VCaP (cell line): Measurements from ENCODE around the gene ITGA2B.

Experiments
- H3K27ac ChIP-seq: fragments of 450-650 bp; 2 replicates; pipeline ENCODE4 v1.5.1; 2017
- TF ChIP-seq, protein P1 (sequence below): fragments of 450-650 bp; conservative IDR thresholded peaks from 2 replicates; pipeline ENCODE4 v1.5.1; 2017; ENCODE audit warnings: mild to moderate bottlenecking, moderate library complexity

The ITGA2B gene

DNA sequence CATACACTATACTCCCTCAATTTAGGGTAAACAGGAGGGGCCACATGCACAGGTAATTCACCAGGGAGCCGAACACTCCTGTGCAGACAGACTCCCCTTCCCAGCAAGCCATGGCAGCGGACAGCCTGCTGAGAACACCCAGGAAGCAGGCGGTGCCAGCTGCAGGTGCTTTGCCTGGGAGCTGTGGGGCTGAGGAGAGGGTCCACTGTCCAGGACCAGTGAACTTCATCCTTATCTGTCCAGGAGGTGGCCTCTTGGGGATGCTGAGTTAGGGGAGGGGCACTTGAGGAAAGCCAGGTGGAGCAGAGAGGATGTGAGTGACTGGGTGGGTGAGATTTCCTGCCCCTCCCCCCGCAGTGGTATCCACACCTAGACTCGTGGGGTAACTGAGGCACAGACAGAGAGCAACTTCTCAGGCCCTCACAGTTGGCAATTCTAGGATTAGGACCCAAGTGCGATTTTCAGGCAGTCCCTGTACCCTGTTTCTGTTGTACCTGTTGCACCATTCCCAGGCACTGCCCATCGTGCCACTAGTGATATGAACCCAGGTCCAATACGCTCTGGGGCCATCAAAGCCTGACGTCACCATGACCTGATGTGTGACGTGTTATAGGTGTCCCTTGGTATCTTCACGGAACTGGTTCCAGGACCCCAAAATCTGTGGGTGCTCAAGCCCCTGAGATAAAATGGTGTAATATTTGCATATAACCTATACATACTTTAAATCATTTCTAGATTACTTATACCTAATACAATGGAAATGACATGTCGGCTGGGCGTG is 43.2 kb downstream of the ITGA2B start:
- TF ChIP-seq, protein P1, sequence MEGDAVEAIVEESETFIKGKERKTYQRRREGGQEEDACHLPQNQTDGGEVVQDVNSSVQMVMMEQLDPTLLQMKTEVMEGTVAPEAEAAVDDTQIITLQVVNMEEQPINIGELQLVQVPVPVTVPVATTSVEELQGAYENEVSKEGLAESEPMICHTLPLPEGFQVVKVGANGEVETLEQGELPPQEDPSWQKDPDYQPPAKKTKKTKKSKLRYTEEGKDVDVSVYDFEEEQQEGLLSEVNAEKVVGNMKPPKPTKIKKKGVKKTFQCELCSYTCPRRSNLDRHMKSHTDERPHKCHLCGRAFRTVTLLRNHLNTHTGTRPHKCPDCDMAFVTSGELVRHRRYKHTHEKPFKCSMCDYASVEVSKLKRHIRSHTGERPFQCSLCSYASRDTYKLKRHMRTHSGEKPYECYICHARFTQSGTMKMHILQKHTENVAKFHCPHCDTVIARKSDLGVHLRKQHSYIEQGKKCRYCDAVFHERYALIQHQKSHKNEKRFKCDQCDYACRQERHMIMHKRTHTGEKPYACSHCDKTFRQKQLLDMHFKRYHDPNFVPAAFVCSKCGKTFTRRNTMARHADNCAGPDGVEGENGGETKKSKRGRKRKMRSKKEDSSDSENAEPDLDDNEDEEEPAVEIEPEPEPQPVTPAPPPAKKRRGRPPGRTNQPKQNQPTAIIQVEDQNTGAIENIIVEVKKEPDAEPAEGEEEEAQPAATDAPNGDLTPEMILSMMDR = no peak
- peak overlapping the region; percentile 80 for H3K27ac ChIP-seq

- peak overlapping the region; percentile 80 for H3K27ac ChIP-seq
- TF ChIP-seq, protein P1 = peak; percentile 50
Measured at GRCh38 chr17:44345454-44346026, 43.9 kb downstream of the ITGA2B start.

- TF ChIP-seq, protein P1 = no peak
- H3K27ac ChIP-seq = peak within 1 kb of the TSS; percentile 80
Measured at GRCh38 chr17:44344939-44345453, 44.5 kb downstream of the ITGA2B start, which contains the start of gene GRN. TSS of gene GRN (plus strand) at chr17:44345302. CDS start at chr17:44349165, 3,863 bp downstream.

GRCh38 chr17:44343510-44344209 is 45.8 kb downstream of the ITGA2B start:
- no peak overlapping the region for H3K27ac ChIP-seq
- TF ChIP-seq, protein P1 = no peak

GRCh38 chr17:44340553-44340952 is 48.9 kb downstream of the ITGA2B start:
- peak overlapping the region; percentile 12 for H3K27ac ChIP-seq

- H3K27ac ChIP-seq = no peak overlapping the region
- TF ChIP-seq, protein P1 = no peak
Measured at GRCh38 chr17:44338702-44339101, 50.7 kb downstream of the ITGA2B start.

- TF ChIP-seq, protein P1 = no peak
- no peak overlapping the region for H3K27ac ChIP-seq
Measured at GRCh38 chr17:44335968-44336367, 53.5 kb downstream of the ITGA2B start.
